ENCODE measurements around the gene GALNT7. TPM values are rescaled to one million over a fixed set of nuclear protein-coding genes. Genes with fewer than 3 reads are reported as not detected.
A peak's percentile ranks its signal among the peaks of the same experiment; 100 is the strongest.

GALNT7 gene
- total RNA-seq, 1 donor from 2014 or later, result 36.7 TPM

DNA sequence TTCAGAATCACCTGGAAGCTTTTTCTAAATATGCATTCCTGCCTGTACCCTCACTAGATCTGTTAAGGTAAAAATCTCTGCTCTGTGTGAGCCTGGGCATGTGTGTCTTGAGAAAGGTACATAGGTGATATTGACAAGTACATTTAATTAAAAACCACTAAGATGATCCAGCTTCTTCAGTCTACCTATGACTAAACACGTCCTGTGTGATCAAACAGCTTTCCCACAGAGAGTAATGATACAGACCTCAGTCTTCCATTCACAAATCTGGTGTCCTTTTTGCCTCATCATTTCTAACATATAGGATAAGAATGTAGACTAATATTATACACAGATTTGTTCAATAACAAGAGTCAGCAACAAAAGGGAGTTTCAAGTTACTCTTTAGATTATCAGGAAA, 42.6 kb downstream of the GALNT7 start:
- Mint-ChIP-seq H3K27me3 (ENCODE audit: low read depth) (no peaks in the 10 kb centered on the region), H3K4me3 (no peak overlapping the region), H3K9me3 (no peaks in the 10 kb centered on the region), H3K4me1 (peaks cover 36% of the 10 kb centered on the region), H3K27ac (no peak overlapping the region), H3K36me3 (peaks cover under 1% of the 10 kb centered on the region)
- TF ChIP-seq, protein P1, sequence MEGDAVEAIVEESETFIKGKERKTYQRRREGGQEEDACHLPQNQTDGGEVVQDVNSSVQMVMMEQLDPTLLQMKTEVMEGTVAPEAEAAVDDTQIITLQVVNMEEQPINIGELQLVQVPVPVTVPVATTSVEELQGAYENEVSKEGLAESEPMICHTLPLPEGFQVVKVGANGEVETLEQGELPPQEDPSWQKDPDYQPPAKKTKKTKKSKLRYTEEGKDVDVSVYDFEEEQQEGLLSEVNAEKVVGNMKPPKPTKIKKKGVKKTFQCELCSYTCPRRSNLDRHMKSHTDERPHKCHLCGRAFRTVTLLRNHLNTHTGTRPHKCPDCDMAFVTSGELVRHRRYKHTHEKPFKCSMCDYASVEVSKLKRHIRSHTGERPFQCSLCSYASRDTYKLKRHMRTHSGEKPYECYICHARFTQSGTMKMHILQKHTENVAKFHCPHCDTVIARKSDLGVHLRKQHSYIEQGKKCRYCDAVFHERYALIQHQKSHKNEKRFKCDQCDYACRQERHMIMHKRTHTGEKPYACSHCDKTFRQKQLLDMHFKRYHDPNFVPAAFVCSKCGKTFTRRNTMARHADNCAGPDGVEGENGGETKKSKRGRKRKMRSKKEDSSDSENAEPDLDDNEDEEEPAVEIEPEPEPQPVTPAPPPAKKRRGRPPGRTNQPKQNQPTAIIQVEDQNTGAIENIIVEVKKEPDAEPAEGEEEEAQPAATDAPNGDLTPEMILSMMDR (IDR thresholded peaks at IDR 0.05; ENCODE audit: unreplicated experiment), result no peak
- DNase-seq (ENCODE audit: low spot score in 2 of 2, unreplicated experiment in 2 of 2), result no peak

DNA sequence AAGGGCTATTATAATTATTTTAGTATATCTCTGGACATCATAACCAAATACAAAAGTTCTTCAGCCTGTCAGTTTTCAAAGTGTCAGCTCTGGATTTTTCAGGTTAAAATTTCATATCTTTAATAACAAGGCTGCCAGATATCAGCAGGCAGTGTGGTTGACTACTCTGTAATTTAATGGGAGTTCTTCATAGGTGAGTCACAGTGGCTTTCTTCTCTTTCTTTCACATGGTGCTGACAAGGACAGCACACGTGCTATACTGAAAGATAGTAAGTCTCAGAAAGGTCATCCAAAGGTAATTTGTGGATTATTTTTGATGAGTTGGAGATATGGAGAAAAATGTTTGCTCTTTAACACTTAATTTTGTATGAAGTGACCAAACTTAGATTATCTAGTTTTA, 43.2 kb downstream of the GALNT7 start:
- no peak for DNase-seq (ENCODE audit: low spot score in 2 of 2, unreplicated experiment in 2 of 2)
- Mint-ChIP-seq H3K27ac (peak overlapping the region; percentile 24), H3K27me3 (ENCODE audit: low read depth) (no peaks in the 10 kb centered on the region), H3K4me3 (no peak overlapping the region), H3K4me1 (peaks cover 36% of the 10 kb centered on the region), H3K9me3 (no peaks in the 10 kb centered on the region), H3K36me3 (no peaks in the 10 kb centered on the region)
- TF ChIP-seq, protein P1 (IDR thresholded peaks at IDR 0.05; ENCODE audit: unreplicated experiment), result no peak

GRCh38 chr4:173212379-173212778, 43.8 kb downstream of the GALNT7 start:
- H3K4me1 Mint-ChIP-seq, result peaks cover 38% of the 10 kb centered on the region
- no peaks in the 10 kb centered on the region for H3K36me3 Mint-ChIP-seq
- H3K4me3 Mint-ChIP-seq, result no peak overlapping the region

GRCh38 chr4:173213296-173213695, 44.7 kb downstream of the GALNT7 start:
- H3K4me1 Mint-ChIP-seq, result peaks cover 47% of the 10 kb centered on the region
- H3K27ac Mint-ChIP-seq, result no peak overlapping the region
- no peaks in the 10 kb centered on the region for H3K27me3 Mint-ChIP-seq (ENCODE audit: low read depth)

More at GRCh38 chr4:173212379-173212778, 43.8 kb downstream of the GALNT7 start:
- H3K27me3 Mint-ChIP-seq (ENCODE audit: low read depth), result no peaks in the 10 kb centered on the region
- H3K9me3 Mint-ChIP-seq, result no peaks in the 10 kb centered on the region
- no peak overlapping the region for H3K27ac Mint-ChIP-seq
- DNase-seq (ENCODE audit: low spot score in 2 of 2, unreplicated experiment in 2 of 2), result no peak
- TF ChIP-seq, protein P1 (IDR thresholded peaks at IDR 0.05; ENCODE audit: unreplicated experiment), result no peak

DNA sequence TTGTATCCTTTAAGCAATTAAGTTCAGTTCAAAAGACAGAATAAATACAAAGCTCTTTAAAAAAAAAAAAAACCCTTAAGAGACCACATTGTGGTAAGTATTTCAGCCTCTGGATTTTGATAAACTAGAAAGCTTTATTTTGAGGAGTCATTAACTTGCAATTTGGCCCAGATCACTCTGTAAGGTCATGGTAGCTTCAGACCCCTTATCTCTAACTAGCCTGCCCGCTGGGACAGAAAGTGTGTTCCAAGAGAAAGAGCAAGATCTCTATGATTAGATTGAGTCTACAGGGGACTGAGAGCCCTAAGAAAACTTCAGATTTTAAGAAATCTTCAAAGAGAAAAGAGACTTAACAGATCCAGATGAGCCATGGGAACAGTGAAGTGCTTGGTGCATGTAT, 45.6 kb downstream of the GALNT7 start:
- no peak overlapping the region for H3K4me3 Mint-ChIP-seq
- DNase-seq (ENCODE audit: low spot score in 2 of 2, unreplicated experiment in 2 of 2), result no peak

More at GRCh38 chr4:173213296-173213695, 44.7 kb downstream of the GALNT7 start:
- TF ChIP-seq, protein P1 (IDR thresholded peaks at IDR 0.05; ENCODE audit: unreplicated experiment), result no peak
- Mint-ChIP-seq H3K9me3 (no peaks in the 10 kb centered on the region), H3K4me3 (no peak overlapping the region), H3K36me3 (no peaks in the 10 kb centered on the region)
- DNase-seq (ENCODE audit: low spot score in 2 of 2, unreplicated experiment in 2 of 2), result no peak

More for the DNA sequence above, 45.6 kb downstream of the GALNT7 start:
- TF ChIP-seq, protein P1 (IDR thresholded peaks at IDR 0.05; ENCODE audit: unreplicated experiment), result no peak
- H3K27ac Mint-ChIP-seq, result peak overlapping the region; percentile 4
- H3K27me3 Mint-ChIP-seq (ENCODE audit: low read depth), result no peaks in the 10 kb centered on the region
- H3K36me3 Mint-ChIP-seq, result no peaks in the 10 kb centered on the region
- no peaks in the 10 kb centered on the region for H3K9me3 Mint-ChIP-seq
- peaks cover 45% of the 10 kb centered on the region for H3K4me1 Mint-ChIP-seq
